NCI-H82 (cell line): Measurements from ENCODE around the gene HSPB2.
"Not testable (repeated sequence)": the region's sequence is repeated elsewhere in the genome, so short reads cannot be mapped to it uniquely, and the experiment has no call there.

Experiments used
- DNase-seq: peaks from one replicate; lab custom pipeline; 2025; lab: John Stamatoyannopoulos, UW

The HSPB2 gene

GRCh38 chr11:111913997-111914396 is 1.5 kb downstream of the HSPB2 start:
- no peak for DNase-seq

- no peak for DNase-seq
These were observed 4.2 kb downstream of the HSPB2 start for GRCh38 chr11:111916768-111917167.

GRCh38 chr11:111917312-111917711 is 4.8 kb downstream of the HSPB2 start:
- DNase-seq: no peak

GRCh38 chr11:111917788-111918187 is 5.3 kb downstream of the HSPB2 start:
- DNase-seq: no peak

GRCh38 chr11:111918390-111919256 is 6.1 kb downstream of the HSPB2 start, which contains the start of gene C11orf52:
TSS of gene C11orf52 (plus strand) at chr11:111918913. CDS start at chr11:111918973, 60 bp downstream.
- DNase-seq: peak; percentile 7

GRCh38 chr11:111920908-111921307 is 8.4 kb downstream of the HSPB2 start:
- no peak for DNase-seq

- DNase-seq: no peak
These were observed 9.2 kb downstream of the HSPB2 start for GRCh38 chr11:111921541-111922230.

GRCh38 chr11:111922803-111923202 is 10.3 kb downstream of the HSPB2 start:
- no peak for DNase-seq

- DNase-seq: no peak
These were observed 10.8 kb downstream of the HSPB2 start for GRCh38 chr11:111923351-111923788.

- no peak for DNase-seq
These were observed 11.4 kb downstream of the HSPB2 start for GRCh38 chr11:111923951-111924350.

- DNase-seq: no peak
These were observed 13.4 kb downstream of the HSPB2 start for GRCh38 chr11:111925953-111926352.

- peak; percentile 98 for DNase-seq
These were observed 14.2 kb downstream of the HSPB2 start for GRCh38 chr11:111926505-111927391.

GRCh38 chr11:111930472-111930871 is 17.9 kb downstream of the HSPB2 start:
- no peak for DNase-seq

- DNase-seq: no peak
These were observed 20.0 kb downstream of the HSPB2 start for GRCh38 chr11:111932611-111932950.

GRCh38 chr11:111933176-111933575 is 20.6 kb downstream of the HSPB2 start:
- not testable (repeated sequence) for DNase-seq

GRCh38 chr11:111933872-111934271 is 21.3 kb downstream of the HSPB2 start:
- no peak for DNase-seq

GRCh38 chr11:111934306-111934705 is 21.8 kb downstream of the HSPB2 start:
- no peak for DNase-seq

GRCh38 chr11:111935317-111936039 is 22.9 kb downstream of the HSPB2 start:
- DNase-seq: no peak

- peak; percentile 64 for DNase-seq
These were observed 23.6 kb downstream of the HSPB2 start for GRCh38 chr11:111936040-111936540.

- DNase-seq: no peak
These were observed 24.9 kb downstream of the HSPB2 start for GRCh38 chr11:111937461-111937769.

GRCh38 chr11:111937844-111938243 is 25.3 kb downstream of the HSPB2 start:
- DNase-seq: peak; percentile 34
